ENCODE measurements around the gene SGMS1. TPM values are rescaled to one million over a fixed set of nuclear protein-coding genes. Genes with fewer than 3 reads are reported as not detected.

Gene SGMS1
- total RNA-seq, 1 donor from 2014 or later, result 25.6 TPM

- Histone ChIP-seq H3K9ac (ENCODE audit: low read length) (no peak overlapping the region), H2AFZ (ENCODE audit: low read depth, low read length) (no peak overlapping the region), H3K27ac (ENCODE audit: low read depth, low read length) (no peak overlapping the region), H3K27me3 (ENCODE audit: insufficient read depth, low read length) (no peaks in the 10 kb centered on the region), H3K36me3 (ENCODE audit: insufficient read depth, low read length) (no peaks in the 10 kb centered on the region), H3K79me2 (ENCODE audit: insufficient read depth, low read length) (no peaks in the 10 kb centered on the region), H3K4me1 (ENCODE audit: insufficient read depth, low read length) (no peaks in the 10 kb centered on the region), H3K4me3 (ENCODE audit: insufficient read depth, low read depth, low read length) (no peak overlapping the region), H4K20me1 (ENCODE audit: insufficient read depth, low read length) (no peaks in the 10 kb centered on the region), H3K9me3 (ENCODE audit: insufficient read depth, low read depth, low read length) (no peaks in the 10 kb centered on the region), H3K4me2 (ENCODE audit: low read length) (no peak overlapping the region)
- Mint-ChIP-seq H3K4me3 (ENCODE audit: unreplicated experiment) (no peak overlapping the region), H3K4me1 (ENCODE audit: low read depth, unreplicated experiment) (no peaks in the 10 kb centered on the region), H3K27me3 (ENCODE audit: low read depth, unreplicated experiment) (no peaks in the 10 kb centered on the region), H3K9me3 (ENCODE audit: unreplicated experiment) (peaks cover 5% of the 10 kb centered on the region), H3K36me3 (ENCODE audit: low read depth, unreplicated experiment) (peaks cover 1% of the 10 kb centered on the region), H3K27ac (ENCODE audit: unreplicated experiment) (no peak overlapping the region)
- DNase-seq (ENCODE audit: low read depth), result no peak
- no peak for TF ChIP-seq EZH2 (IDR thresholded peaks at IDR 0.05; ENCODE audit: insufficient read depth, low read length)
- FAIRE-seq, result peak; percentile 52
These were observed 323.6 kb downstream of the SGMS1 start for GRCh38 chr10:50299948-50300669.

- Mint-ChIP-seq H3K4me3 (ENCODE audit: unreplicated experiment) (no peak overlapping the region), H3K4me1 (ENCODE audit: low read depth, unreplicated experiment) (no peaks in the 10 kb centered on the region), H3K36me3 (ENCODE audit: low read depth, unreplicated experiment) (peaks cover 1% of the 10 kb centered on the region), H3K27ac (ENCODE audit: unreplicated experiment) (no peak overlapping the region), H3K27me3 (ENCODE audit: low read depth, unreplicated experiment) (no peaks in the 10 kb centered on the region), H3K9me3 (ENCODE audit: unreplicated experiment) (peaks cover 5% of the 10 kb centered on the region)
- H3K27ac ChIP-seq (ENCODE audit: low read depth, low read length), result no peak overlapping the region
- TF ChIP-seq CTCF (IDR thresholded peaks at IDR 0.05; ENCODE audit: insufficient read depth, low read depth, low read length), result no peak
- no peak for TF ChIP-seq EZH2 (IDR thresholded peaks at IDR 0.05; ENCODE audit: insufficient read depth, low read length)
- H3K27me3 ChIP-seq (ENCODE audit: insufficient read depth, low read length), result no peaks in the 10 kb centered on the region
- no peaks in the 10 kb centered on the region for H3K9me3 ChIP-seq (ENCODE audit: insufficient read depth, low read depth, low read length)
- H3K4me1 ChIP-seq (ENCODE audit: insufficient read depth, low read length), result no peaks in the 10 kb centered on the region
- H3K9ac ChIP-seq (ENCODE audit: low read length), result no peak overlapping the region
- no peak for FAIRE-seq
- H3K4me3 ChIP-seq (ENCODE audit: insufficient read depth, low read depth, low read length), result no peak overlapping the region
- H3K79me2 ChIP-seq (ENCODE audit: insufficient read depth, low read length), result no peaks in the 10 kb centered on the region
- H3K36me3 ChIP-seq (ENCODE audit: insufficient read depth, low read length), result no peaks in the 10 kb centered on the region
- no peaks in the 10 kb centered on the region for H4K20me1 ChIP-seq (ENCODE audit: insufficient read depth, low read length)
- no peak for DNase-seq (ENCODE audit: low read depth)
- H3K4me2 ChIP-seq (ENCODE audit: low read length), result no peak overlapping the region
- no peak overlapping the region for H2AFZ ChIP-seq (ENCODE audit: low read depth, low read length)
These were observed 328.4 kb downstream of the SGMS1 start for GRCh38 chr10:50295367-50295766.

- FAIRE-seq (no peak), DNase-seq (ENCODE audit: low read depth) (no peak)
- no peaks in the 10 kb centered on the region for H4K20me1 ChIP-seq (ENCODE audit: insufficient read depth, low read length)
- no peaks in the 10 kb centered on the region for H3K36me3 ChIP-seq (ENCODE audit: insufficient read depth, low read length)
- no peak overlapping the region for H3K4me2 ChIP-seq (ENCODE audit: low read length)
- no peaks in the 10 kb centered on the region for H3K79me2 ChIP-seq (ENCODE audit: insufficient read depth, low read length)
- H3K9me3 Mint-ChIP-seq (ENCODE audit: unreplicated experiment), result peaks cover 5% of the 10 kb centered on the region
- H2AFZ ChIP-seq (ENCODE audit: low read depth, low read length), result no peak overlapping the region
- H3K4me3 ChIP-seq (ENCODE audit: insufficient read depth, low read depth, low read length), result no peak overlapping the region
- no peaks in the 10 kb centered on the region for H3K4me1 Mint-ChIP-seq (ENCODE audit: low read depth, unreplicated experiment)
- no peaks in the 10 kb centered on the region for H3K27me3 Mint-ChIP-seq (ENCODE audit: low read depth, unreplicated experiment)
- H3K9ac ChIP-seq (ENCODE audit: low read length), result no peak overlapping the region
- peaks cover 1% of the 10 kb centered on the region for H3K36me3 Mint-ChIP-seq (ENCODE audit: low read depth, unreplicated experiment)
- TF ChIP-seq CTCF (IDR thresholded peaks at IDR 0.05; ENCODE audit: insufficient read depth, low read depth, low read length), result no peak
- H3K4me1 ChIP-seq (ENCODE audit: insufficient read depth, low read length), result no peaks in the 10 kb centered on the region
- no peak overlapping the region for H3K4me3 Mint-ChIP-seq (ENCODE audit: unreplicated experiment)
- no peak overlapping the region for H3K27ac ChIP-seq (ENCODE audit: low read depth, low read length)
- H3K9me3 ChIP-seq (ENCODE audit: insufficient read depth, low read depth, low read length), result no peaks in the 10 kb centered on the region
- no peak overlapping the region for H3K27ac Mint-ChIP-seq (ENCODE audit: unreplicated experiment)
- H3K27me3 ChIP-seq (ENCODE audit: insufficient read depth, low read length), result no peaks in the 10 kb centered on the region
These were observed 329.2 kb downstream of the SGMS1 start for GRCh38 chr10:50294582-50294981.
